ENCODE data around the gene FKBP10. TPM values are rescaled to one million over a fixed set of nuclear protein-coding genes. Genes with fewer than 3 reads are reported as not detected.

Gene FKBP10
- total RNA-seq, 2 experiments from 2014 or later = 1.7 to 2.1 TPM

- POLR2A ChIA-PET = interaction anchor here (0.6 to 2.5 kb wide), 9 partner anchors 10 to 734 kb away, joined by 3 to 8 read pairs (median 5); partner anchors contain the start of genes ACLY, CNP, EIF1 and P3H4
- CTCF ChIA-PET = interaction anchor here (0.6 to 2.1 kb wide), 4 partner anchors 9 to 97 kb away, joined by 3 to 7 read pairs (median 5); partner anchors contain the start of gene ACLY
Measured at GRCh38 chr17:41864836-41865595, 52.2 kb downstream of the FKBP10 start, which contains the start of gene KLHL11. TSS of gene KLHL11 (minus strand) at chr17:41865423. CDS start at chr17:41865370, 53 bp downstream.

- POLR2A ChIA-PET = interaction anchor here (0.6 to 2.5 kb wide), 5 partner anchors 18 to 733 kb away, joined by 3 to 8 read pairs (median 7); partner anchors contain the start of genes ACLY, EIF1 and P3H4
- CTCF ChIA-PET = interaction anchor here (0.6 to 2.1 kb wide), 2 partner anchors 8 to 53 kb away, joined by 3 to 7 read pairs; partner anchors contain the start of gene ACLY
Measured at GRCh38 chr17:41865596-41865893, 52.7 kb downstream of the FKBP10 start.

GRCh38 chr17:41868568-41868967, 55.8 kb downstream of the FKBP10 start:
- ChIA-PET CTCF (interaction anchor here (0.6 kb wide), 1 partner anchor 860 kb away, joined by 3 read pairs; no protein-coding TSS in a partner anchor), POLR2A (no interaction called here)

- CTCF ChIA-PET = no interaction called here
- POLR2A ChIA-PET = no interaction called here
Measured at GRCh38 chr17:41869426-41869825, 56.6 kb downstream of the FKBP10 start.

- CTCF ChIA-PET = interaction anchor here (1.0 kb wide), 1 partner anchor 35 kb away, joined by 3 read pairs; no protein-coding TSS in a partner anchor
- POLR2A ChIA-PET = no interaction called here
Measured at GRCh38 chr17:41870097-41870496, 57.3 kb downstream of the FKBP10 start.

GRCh38 chr17:41870627-41871026, 57.8 kb downstream of the FKBP10 start:
- ChIA-PET CTCF (interaction anchor here (0.7 to 1.2 kb wide), 3 partner anchors 17 to 97 kb away, joined by 3 read pairs; no protein-coding TSS in a partner anchor), POLR2A (interaction anchor here (0.5 kb wide), 1 partner anchor 723 kb away, joined by 5 read pairs; no protein-coding TSS in a partner anchor)

- ChIA-PET CTCF (interaction anchor here (1.2 kb wide), 1 partner anchor 16 kb away, joined by 3 read pairs; no protein-coding TSS in a partner anchor), POLR2A (interaction anchor here (0.5 kb wide), 1 partner anchor 7 kb away, joined by 5 read pairs; no protein-coding TSS in a partner anchor)
Measured at GRCh38 chr17:41871789-41872188, 59.0 kb downstream of the FKBP10 start.

Other genes with a start within 250 kb of the FKBP10 start
- not detected for gene KRT9, start 240.9 kb upstream of the FKBP10 start, total RNA-seq
- gene KRT14, start 226.1 kb upstream of the FKBP10 start, total RNA-seq = not detected
- not detected for gene KRT16, start 200.2 kb upstream of the FKBP10 start, total RNA-seq
- gene KRT17, start 188.4 kb upstream of the FKBP10 start, total RNA-seq = under 1 TPM in 1 of 2 experiments, not detected in 1; 0.27 TPM
- 1,000 to 10,000 TPM; 1,395 to 1,415 TPM for gene EIF1, start 124.1 kb upstream of the FKBP10 start, total RNA-seq
- not detected for gene GAST, start 100.7 kb upstream of the FKBP10 start, total RNA-seq
- gene HAP1, start 78.4 kb upstream of the FKBP10 start, total RNA-seq = under 1 TPM; 0.10 to 0.25 TPM
- gene JUP, start 26.3 kb upstream of the FKBP10 start, total RNA-seq = under 1 TPM; 0.42 to 0.55 TPM
- 1 to 10 TPM; 3.3 to 3.7 TPM for gene P3H4, start 1.1 kb upstream of the FKBP10 start, total RNA-seq
- gene NT5C3B, start 23.2 kb downstream of the FKBP10 start, total RNA-seq = 10 to 100 TPM; 53.0 to 56.0 TPM
- under 1 TPM; 0.08 to 0.17 TPM for gene KLHL10, start 24.8 kb downstream of the FKBP10 start, total RNA-seq
- gene KLHL11, start 52.4 kb downstream of the FKBP10 start, total RNA-seq = 10 to 100 TPM; 23.2 to 23.8 TPM
- 100 to 1,000 TPM; 204 to 215 TPM for gene ACLY, start 105.9 kb downstream of the FKBP10 start, total RNA-seq
- gene ODAD4, start 117.6 kb downstream of the FKBP10 start, total RNA-seq = under 1 TPM; 0.27 to 0.38 TPM
- 10 to 100 TPM; 66.8 to 67.6 TPM for gene CNP, start 153.8 kb downstream of the FKBP10 start, total RNA-seq
- 100 to 1,000 TPM in 1 of 2 experiments, 10 to 100 TPM in 1; 99.1 to 108 TPM for gene DNAJC7, start 204.4 kb downstream of the FKBP10 start, total RNA-seq
- gene NKIRAS2, start 207.1 kb downstream of the FKBP10 start, total RNA-seq = 10 to 100 TPM; 27.1 to 29.6 TPM
- gene C17orf113, start 237.6 kb downstream of the FKBP10 start, total RNA-seq = under 1 TPM; 0.04 to 0.08 TPM